H1 (cell line): Measurements from ENCODE around the gene SFXN2. TPM values are rescaled to one million over a fixed set of nuclear protein-coding genes. Genes with fewer than 3 reads are reported as not detected.

Experiments
- CTCF ChIA-PET: fragments of 300-600 bp; sonication (Branson Sonifier 250); formaldehyde crosslinking; loops from one replicate; lab custom pipeline; 2021; ENCODE audit not compliant: partially characterized antibody; lab: Charles Lee
- POLR2A ChIA-PET: fragments of 300-600 bp; sonication (Branson Sonifier 250); formaldehyde crosslinking; loops from one replicate; lab custom pipeline; 2021; ENCODE audit warnings: inconsistent platforms; ENCODE audit not compliant: partially characterized antibody; lab: Charles Lee
- DNase-seq, 2 experiments: peaks; one replicate each; pipeline versions ENCODE4 v3.0.0 to v3.0.0-alpha.2; 2010 to 2022; ENCODE audit warnings: low spot score in 2 of 2, low read depth in 1 of 2, mixed read lengths in 1 of 2
- FAIRE-seq: peaks from 2 replicates; lab custom pipeline; 2011; peaks lifted over from hg19 to GRCh38; lab: Jason Lieb, UNC
- H2AFZ ChIP-seq: 2 replicates; pipeline ENCODE4 v1.8.1; 2012; ENCODE audit warnings: low read length, inconsistent platforms
- H2AK5ac ChIP-seq: 2 replicates; pipeline ENCODE4 v1.6.1; 2013; ENCODE audit warnings: low read depth, low read length
- H2BK120ac ChIP-seq: replicated peaks from 2 replicates; pipeline ENCODE3; 2013; ENCODE audit warnings: low read depth, low read length, inconsistent platforms
- H2BK12ac ChIP-seq: 2 replicates; pipeline ENCODE4 v1.6.1; 2013; ENCODE audit warnings: low read depth, low read length
- H2BK15ac ChIP-seq: 2 replicates; pipeline ENCODE4 v1.6.1; 2013; ENCODE audit warnings: low read length
- H2BK20ac ChIP-seq: 2 replicates; pipeline ENCODE4 v1.6.1; 2013; ENCODE audit warnings: low read length
- H2BK5ac ChIP-seq: 2 replicates; pipeline ENCODE4 v1.6.1; 2013; ENCODE audit warnings: low read depth, low read length
- H3K14ac ChIP-seq: 2 replicates; pipeline ENCODE4 v1.6.1; 2013; ENCODE audit warnings: inconsistent platforms; ENCODE audit not compliant: insufficient read length
- H3K18ac ChIP-seq: 2 replicates; pipeline ENCODE4 v1.6.1; 2013; ENCODE audit warnings: low read length; ENCODE audit errors: extremely low read depth
- H3K23ac ChIP-seq: 2 replicates; pipeline ENCODE4 v1.6.1; 2013; ENCODE audit warnings: inconsistent platforms; ENCODE audit not compliant: insufficient read length
- H3K23me2 ChIP-seq: 2 replicates; pipeline ENCODE4 v1.6.1; 2013; ENCODE audit warnings: low read depth, low read length
- H3K27ac ChIP-seq: 2 replicates; pipeline ENCODE4 v1.6.1; 2011; ENCODE audit warnings: low read depth, low read length, inconsistent platforms
- H3K27me3 ChIP-seq, 4 experiments: replicated peaks in 1 of 4; 1 replicate in 1 of 4; 2 replicates in 3 of 4; pipeline versions ENCODE4 v1.6.1 to v1.8.1; 2011 to 2013; ENCODE audit warnings: low read length in 3 of 4, mild to moderate bottlenecking in 3 of 4, inconsistent platforms in 2 of 4, mixed read lengths in 2 of 4, moderate library complexity in 1 of 4; ENCODE audit not compliant: control insufficient read depth in 3 of 4, insufficient read depth in 3 of 4; ENCODE audit errors: extremely low read depth in 1 of 4
- H3K36me3 ChIP-seq, 4 experiments: 2 replicates each; pipeline versions ENCODE4 v1.6.1 to v1.8.1; 2011 to 2013; ENCODE audit warnings: mild to moderate bottlenecking in 4 of 4, low read length in 3 of 4, moderate library complexity in 2 of 4, control low read depth in 1 of 4, inconsistent platforms in 1 of 4; ENCODE audit not compliant: insufficient read depth in 4 of 4, control insufficient read depth in 2 of 4
- H3K4ac ChIP-seq: replicated peaks from 2 replicates; pipeline ENCODE3; 2013; ENCODE audit warnings: low read length, low read depth, mixed read lengths, inconsistent platforms; ENCODE audit not compliant: insufficient read length
- H3K4me1 ChIP-seq, 4 experiments: replicated peaks in 1 of 4; 1 replicate in 1 of 4; 2 replicates in 3 of 4; pipeline versions ENCODE4 v1.6.1 to v1.8.1; 2011 to 2013; ENCODE audit warnings: low read length in 3 of 4, inconsistent platforms in 2 of 4, mixed read lengths in 1 of 4; ENCODE audit not compliant: insufficient read depth in 4 of 4, control insufficient read depth in 3 of 4
- H3K4me2 ChIP-seq, 2 experiments: 2 replicates each; pipeline versions ENCODE4 v1.6.1 to v1.8.1; 2011 to 2013; ENCODE audit warnings: low read depth in 2 of 2, low read length in 2 of 2, control low read depth in 1 of 2, inconsistent platforms in 1 of 2, mild to moderate bottlenecking in 1 of 2; ENCODE audit not compliant: insufficient read depth in 1 of 2
- H3K4me3 ChIP-seq, 4 experiments: fragments of 200-600, 300-600 bp in 1 of 4; sonication (generic), shearing (Covaris generic), sonication (Bioruptor Twin) in 1 of 4; 2 replicates each; pipeline versions ENCODE4 v1.5.1 to v1.8.1; 2011 to 2016; ENCODE audit warnings: low read length in 4 of 4, low read depth in 3 of 4, control low read depth in 2 of 4, inconsistent platforms in 2 of 4, mild to moderate bottlenecking in 2 of 4, mixed read lengths in 1 of 4, moderate library complexity in 1 of 4; ENCODE audit not compliant: insufficient read depth in 2 of 4; ENCODE audit errors: extremely low read depth in 1 of 4
- H3K56ac ChIP-seq: replicated peaks from 2 replicates; pipeline ENCODE3; 2013; ENCODE audit warnings: low read depth, mild to moderate bottlenecking, mixed read lengths, low read length, inconsistent platforms; ENCODE audit not compliant: insufficient read length
- H3K79me1 ChIP-seq: 2 replicates; pipeline ENCODE4 v1.6.1; 2013; ENCODE audit warnings: low read depth, low read length, control low read depth
- H3K79me2 ChIP-seq, 2 experiments: 2 replicates each; pipeline versions ENCODE4 v1.6.1 to v1.8.1; 2012 to 2013; ENCODE audit warnings: low read length in 2 of 2, mild to moderate bottlenecking in 2 of 2, inconsistent platforms in 1 of 2; ENCODE audit not compliant: insufficient read depth in 2 of 2, control insufficient read depth in 1 of 2
- H3K9ac ChIP-seq, 4 experiments: replicated peaks in 1 of 4; 1 replicate in 1 of 4; 2 replicates in 3 of 4; pipeline versions ENCODE4 v1.6.1 to v1.8.1; 2011 to 2013; ENCODE audit warnings: low read depth in 3 of 4, low read length in 3 of 4, control low read depth in 2 of 4, mild to moderate bottlenecking in 2 of 4, moderate library complexity in 2 of 4, inconsistent platforms in 1 of 4; ENCODE audit errors: extremely low read depth in 1 of 4
- H3K9me3 ChIP-seq, 2 experiments: 2 replicates each; pipeline versions ENCODE4 v1.6.1 to v1.8.1; 2012 to 2013; ENCODE audit warnings: mild to moderate bottlenecking in 2 of 2, moderate library complexity in 2 of 2, control low read depth in 1 of 2, inconsistent platforms in 1 of 2, low read depth in 1 of 2, low read length in 1 of 2, mixed read lengths in 1 of 2; ENCODE audit not compliant: insufficient read depth in 2 of 2
- H4K20me1 ChIP-seq, 2 experiments: replicated peaks in 1 of 2; 2 replicates each; pipeline versions ENCODE3 to v1.8.1; 2011 to 2013; ENCODE audit warnings: inconsistent platforms in 2 of 2, low read length in 2 of 2, mild to moderate bottlenecking in 1 of 2; ENCODE audit not compliant: insufficient read depth in 2 of 2, control insufficient read depth in 1 of 2
- H4K5ac ChIP-seq: 2 replicates; pipeline ENCODE4 v1.6.1; 2013; ENCODE audit warnings: low read length, low read depth, mixed read lengths, inconsistent platforms; ENCODE audit not compliant: insufficient read length
- H4K8ac ChIP-seq: 2 replicates; pipeline ENCODE4 v1.8.0; 2013; ENCODE audit warnings: mild to moderate bottlenecking, moderate library complexity, low read length, inconsistent platforms; ENCODE audit not compliant: insufficient read depth; ENCODE audit errors: extremely low read depth
- H4K91ac ChIP-seq: replicated peaks from 2 replicates; pipeline ENCODE3; 2013; ENCODE audit warnings: low read length, mixed read lengths, inconsistent platforms; ENCODE audit not compliant: insufficient read length
- BRCA1 ChIP-seq: IDR thresholded peaks from 2 replicates; pipeline ENCODE4 v1.6.1; 2012; ENCODE audit warnings: low read depth, low read length, improper control_type of control experiment
- EZH2 ChIP-seq: fragments of 200-600 bp; sonication (generic); IDR thresholded peaks from 2 replicates; pipeline ENCODE4 v1.7.1; 2012; ENCODE audit warnings: low read depth, mild to moderate bottlenecking, moderate library complexity, low read length, inconsistent platforms; ENCODE audit not compliant: severe bottlenecking
- HDAC2 ChIP-seq, 2 experiments: fragments of 300-600 bp in 1 of 2; sonication (generic) in 1 of 2; IDR thresholded peaks; 2 replicates each; pipeline ENCODE4 v1.6.1; 2011 to 2012; ENCODE audit warnings: low read depth in 2 of 2, low read length in 2 of 2, mild to moderate bottlenecking in 2 of 2, moderate library complexity in 2 of 2, borderline replicate concordance in 1 of 2, inconsistent platforms in 1 of 2
- HDAC6 ChIP-seq: IDR thresholded peaks from one replicate; pipeline ENCODE4 v1.7.1; 2012; ENCODE audit warnings: low read depth, mild to moderate bottlenecking, inconsistent platforms, low read length, moderate library complexity
- KDM4A ChIP-seq: IDR thresholded peaks from one replicate; pipeline ENCODE4 v1.7.1; 2012; ENCODE audit warnings: low read depth, mild to moderate bottlenecking, moderate library complexity, low read length, inconsistent platforms; ENCODE audit not compliant: severe bottlenecking
- NANOG ChIP-seq: IDR thresholded peaks from 2 replicates; pipeline ENCODE4 v1.6.1; 2011; ENCODE audit warnings: low read length, low read depth, mild to moderate bottlenecking, inconsistent platforms; ENCODE audit not compliant: insufficient read depth, poor library complexity, severe bottlenecking
- RNF2 ChIP-seq: fragments of 200-900, 300-1000 bp; sonication (generic); IDR thresholded peaks from 2 replicates; pipeline ENCODE4 v1.7.1; 2016; ENCODE audit warnings: borderline replicate concordance, low read depth, mild to moderate bottlenecking, antibody characterized with exemption, low read length; ENCODE audit not compliant: poor library complexity, severe bottlenecking; ENCODE audit errors: missing control alignments
- SRF ChIP-seq: IDR thresholded peaks from 2 replicates; pipeline ENCODE4 v1.6.1; 2011; ENCODE audit warnings: mild to moderate bottlenecking, low read depth, low read length, moderate library complexity
- TAF7 ChIP-seq: optimal IDR thresholded peaks from 2 replicates; pipeline ENCODE3; 2011; ENCODE audit warnings: low read depth, mild to moderate bottlenecking, inconsistent platforms, low read length, moderate library complexity, borderline replicate concordance
- WGBS, 2 experiments: shearing (Covaris generic) in 1 of 2; methylation state at CpG; one replicate each; pipeline versions ENCODE4 v1.1.6 to v1.1.7; 2013 to 2015; ENCODE audit warnings: low lambda C conversion rate in 2 of 2, mixed read lengths in 2 of 2, inconsistent platforms in 1 of 2, low coverage in 1 of 2, missing lambda C conversion rate in 1 of 2; ENCODE audit not compliant: insufficient replicate concordance in 2 of 2, insufficient coverage in 1 of 2, insufficient read length in 1 of 2; ENCODE audit errors: extremely low coverage in 1 of 2, missing lambda C conversion rate in 1 of 2; 5-methylcytosine and 5-hydroxymethylcytosine counted together
- polyA plus RNA-seq, 7 experiments: library from polyadenylated mRNA; depleted of rRNA in 3 of 7; stranded (reverse) in 5 of 7; unstranded in 2 of 7; fragments of >200 nt in 5 of 7; fragments of 200-250 nt in 2 of 7; gene quantifications; 1 replicate in 5 of 7; 2 replicates in 1 of 7; 4 replicates in 1 of 7; pipeline versions ENCODE4 v1.2.1 to v1.2.3, GENCODE V29; 2011 to 2013; ENCODE audit warnings: missing spikeins in 2 of 7, mixed read lengths in 2 of 7
- total RNA-seq: library from RNA; stranded (reverse); fragmentation: NEBNext Ultra II Directional; extraction: Animal tissue kit (Norgen Biotek cat#: 25700); gene quantifications from 2 replicates; pipeline ENCODE4 v1.2.1, GENCODE V29; 2021
- TF ChIP-seq, protein P1 (sequence below): IDR thresholded peaks from 2 replicates; pipeline ENCODE4 v1.6.1; 2011; ENCODE audit warnings: low read depth, mild to moderate bottlenecking, low read length; ENCODE audit not compliant: insufficient read depth
- TF ChIP-seq, protein P2 (sequence below): IDR thresholded peaks from 2 replicates; pipeline ENCODE4 v1.6.1; 2012; ENCODE audit warnings: inconsistent platforms

Gene SFXN2
- total and polyA plus RNA-seq, 2 of the 8 experiments (the other 6 are each of a cell fraction or from before 2014, with no cell fraction given), result 20.5 to 23.5 TPM

DNA sequence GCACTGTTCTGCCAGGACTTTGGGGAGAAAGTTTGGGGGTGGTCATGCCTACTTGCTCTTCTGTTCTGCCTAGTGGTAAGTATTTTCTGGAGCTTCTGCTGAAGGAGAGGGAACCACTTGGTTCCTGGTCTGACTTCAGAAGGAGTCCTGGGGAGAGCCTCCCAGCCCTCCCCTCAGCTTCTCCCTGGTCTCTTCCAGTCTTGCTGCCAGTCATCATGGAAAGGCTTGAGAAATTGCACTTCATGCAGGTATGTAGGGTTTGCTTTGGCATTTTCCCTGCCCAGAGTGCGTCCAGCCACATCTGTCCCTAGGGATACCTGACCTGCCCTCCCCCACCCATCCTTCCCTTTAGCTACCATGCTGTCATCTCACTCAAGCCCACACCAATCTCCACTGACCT is 18.2 kb downstream of the SFXN2 start:
- 0% methylated on average over 1 of the region's 1 CpG; no CpG with 5 or more reads in 1 of the 2 experiments for WGBS, 2 experiments
- POLR2A ChIA-PET, result interaction anchor here (1.5 to 3.6 kb wide), 4 partner anchors 9 to 18 kb away, joined by 4 to 31 read pairs (median 6); partner anchors contain the start of genes ARL3, SFXN2 and WBP1L
- no peak for FAIRE-seq
- TF ChIP-seq RNF2, result no peak
- no peak for TF ChIP-seq HDAC6
- no peak for TF ChIP-seq BRCA1
- no peak for TF ChIP-seq TAF7
- no peak for TF ChIP-seq EZH2
- TF ChIP-seq, protein P1, sequence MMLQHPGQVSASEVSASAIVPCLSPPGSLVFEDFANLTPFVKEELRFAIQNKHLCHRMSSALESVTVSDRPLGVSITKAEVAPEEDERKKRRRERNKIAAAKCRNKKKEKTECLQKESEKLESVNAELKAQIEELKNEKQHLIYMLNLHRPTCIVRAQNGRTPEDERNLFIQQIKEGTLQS, result no peak
- TF ChIP-seq NANOG, result no peak
- TF ChIP-seq, protein P2, sequence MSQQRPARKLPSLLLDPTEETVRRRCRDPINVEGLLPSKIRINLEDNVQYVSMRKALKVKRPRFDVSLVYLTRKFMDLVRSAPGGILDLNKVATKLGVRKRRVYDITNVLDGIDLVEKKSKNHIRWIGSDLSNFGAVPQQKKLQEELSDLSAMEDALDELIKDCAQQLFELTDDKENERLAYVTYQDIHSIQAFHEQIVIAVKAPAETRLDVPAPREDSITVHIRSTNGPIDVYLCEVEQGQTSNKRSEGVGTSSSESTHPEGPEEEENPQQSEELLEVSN, result no peak
- no peak for TF ChIP-seq HDAC2 (IDR thresholded peaks at IDR 0.05; ENCODE audit: borderline replicate concordance in 1 of 2, low read depth in 2 of 2, low read length in 2 of 2)
- TF ChIP-seq KDM4A, result no peak
- TF ChIP-seq SRF, result no peak

More for the DNA sequence above, 18.2 kb downstream of the SFXN2 start:
- Histone ChIP-seq H4K5ac (no peak overlapping the region), H3K4ac (no peak overlapping the region), H3K18ac (no peak overlapping the region), H2BK120ac (no peak overlapping the region), H3K4me3 (no peak overlapping the region), H3K27me3 (no peaks in the 10 kb centered on the region), H3K56ac (no peak overlapping the region), H4K8ac (no peak overlapping the region; the same call in 1 of the 2 replicates), H3K27ac (no peak overlapping the region), H3K23me2 (no peaks in the 10 kb centered on the region), H4K91ac (no peak overlapping the region), H2BK20ac (no peak overlapping the region), H4K20me1 (peaks cover 0 to 3% of the 10 kb centered on the region in 2 experiments), H3K79me1 (no peaks in the 10 kb centered on the region), H2BK12ac (no peak overlapping the region), H3K36me3 (peaks cover 20 to 64% (median 40%) of the 10 kb centered on the region in 4 experiments), H2AFZ (no peak overlapping the region), H2AK5ac (no peak overlapping the region), H3K23ac (no peak overlapping the region), H3K9me3 (no peaks in the 10 kb centered on the region), H3K4me1 (peaks cover 0 to 3% (median 2%) of the 10 kb centered on the region in 4 experiments; a peak in 3 of 7 replicates), H3K79me2 (no peaks in the 10 kb centered on the region), H3K14ac (no peak overlapping the region), H2BK15ac (no peak overlapping the region), H3K4me2 (no peak overlapping the region), H2BK5ac (no peak overlapping the region), H3K9ac (no peak overlapping the region)
- no peak for DNase-seq
- CTCF ChIA-PET, result interaction anchor here (0.6 to 1.7 kb wide), 8 partner anchors 13 to 206 kb away, joined by 3 to 9 read pairs (median 3); no protein-coding TSS in a partner anchor
